GM06990 (cell line): ENCODE results near the gene RBM24.

Experiments used
- DNase-seq: peaks from one replicate; pipeline ENCODE4 v3.0.0-alpha.2; 2011; ENCODE audit not compliant: insufficient read length; ENCODE audit errors: extremely low read depth
- H3K27me3 ChIP-seq: replicated peaks from 2 replicates; pipeline ENCODE4 v1.6.0; 2011; ENCODE audit warnings: low read length; ENCODE audit not compliant: control insufficient read depth, insufficient read depth
- H3K36me3 ChIP-seq: 2 replicates; pipeline ENCODE4 v1.5.1; 2011; ENCODE audit warnings: low read length; ENCODE audit not compliant: control insufficient read depth, insufficient read depth
- H3K4me3 ChIP-seq: replicated peaks from 2 replicates; pipeline ENCODE4 v1.5.1; 2011; ENCODE audit warnings: low read depth, mild to moderate bottlenecking, control low read depth, low read length
- TF ChIP-seq, protein P1 (sequence below): IDR thresholded peaks from 2 replicates; pipeline ENCODE4 v1.5.1; 2011; ENCODE audit warnings: low read length, control low read depth, mild to moderate bottlenecking, inconsistent platforms; ENCODE audit not compliant: insufficient read depth, poor library complexity, severe bottlenecking

The RBM24 gene

DNA sequence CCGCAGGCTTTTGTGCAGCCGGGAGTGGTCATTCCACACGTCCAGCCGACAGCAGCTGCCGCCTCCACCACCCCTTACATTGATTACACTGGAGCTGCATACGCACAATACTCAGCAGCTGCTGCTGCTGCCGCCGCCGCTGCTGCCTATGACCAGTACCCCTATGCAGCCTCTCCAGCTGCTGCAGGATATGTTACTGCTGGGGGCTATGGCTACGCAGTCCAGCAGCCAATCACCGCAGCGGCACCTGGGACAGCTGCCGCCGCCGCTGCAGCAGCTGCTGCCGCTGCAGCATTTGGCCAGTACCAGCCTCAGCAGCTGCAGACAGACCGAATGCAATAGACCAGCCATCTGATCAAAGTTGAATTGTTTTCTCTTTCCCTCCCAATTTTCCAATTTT lies 10.6 kb downstream of the RBM24 start:
- no peak overlapping the region for H3K4me3 ChIP-seq
- TF ChIP-seq, protein P1, sequence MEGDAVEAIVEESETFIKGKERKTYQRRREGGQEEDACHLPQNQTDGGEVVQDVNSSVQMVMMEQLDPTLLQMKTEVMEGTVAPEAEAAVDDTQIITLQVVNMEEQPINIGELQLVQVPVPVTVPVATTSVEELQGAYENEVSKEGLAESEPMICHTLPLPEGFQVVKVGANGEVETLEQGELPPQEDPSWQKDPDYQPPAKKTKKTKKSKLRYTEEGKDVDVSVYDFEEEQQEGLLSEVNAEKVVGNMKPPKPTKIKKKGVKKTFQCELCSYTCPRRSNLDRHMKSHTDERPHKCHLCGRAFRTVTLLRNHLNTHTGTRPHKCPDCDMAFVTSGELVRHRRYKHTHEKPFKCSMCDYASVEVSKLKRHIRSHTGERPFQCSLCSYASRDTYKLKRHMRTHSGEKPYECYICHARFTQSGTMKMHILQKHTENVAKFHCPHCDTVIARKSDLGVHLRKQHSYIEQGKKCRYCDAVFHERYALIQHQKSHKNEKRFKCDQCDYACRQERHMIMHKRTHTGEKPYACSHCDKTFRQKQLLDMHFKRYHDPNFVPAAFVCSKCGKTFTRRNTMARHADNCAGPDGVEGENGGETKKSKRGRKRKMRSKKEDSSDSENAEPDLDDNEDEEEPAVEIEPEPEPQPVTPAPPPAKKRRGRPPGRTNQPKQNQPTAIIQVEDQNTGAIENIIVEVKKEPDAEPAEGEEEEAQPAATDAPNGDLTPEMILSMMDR = no peak
- no peak for DNase-seq

DNA sequence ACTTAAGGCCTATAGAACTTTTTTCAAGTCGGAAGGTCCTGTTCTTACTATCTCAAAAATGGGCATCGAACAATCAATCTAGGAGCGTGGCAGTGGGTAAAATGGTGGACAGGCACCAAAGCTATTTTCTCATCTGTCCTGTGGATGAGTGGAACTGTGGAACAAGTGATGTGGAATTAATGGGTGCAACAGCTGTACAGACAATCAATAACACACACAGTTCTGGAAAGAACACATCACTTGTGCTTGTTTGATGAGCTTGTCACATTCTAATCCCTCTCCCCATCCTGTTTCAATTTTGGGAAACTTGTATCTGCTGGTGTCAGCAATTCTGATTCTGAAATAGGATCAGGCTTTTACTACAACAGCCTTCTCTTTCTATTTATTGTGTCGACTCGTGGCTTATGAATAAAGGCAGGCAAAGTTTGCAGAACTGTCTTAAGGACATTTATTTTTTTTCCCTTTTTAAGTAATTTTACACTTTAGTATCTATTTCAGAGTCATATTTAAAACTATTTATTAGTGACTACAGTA lies 11.5 kb downstream of the RBM24 start:
- Histone ChIP-seq H3K27me3 (no peaks in the 10 kb centered on the region), H3K36me3 (no peaks in the 10 kb centered on the region), H3K4me3 (no peak overlapping the region)
- no peak for DNase-seq
- TF ChIP-seq, protein P1 = no peak

More for the DNA sequence above, 10.6 kb downstream of the RBM24 start:
- no peaks in the 10 kb centered on the region for H3K27me3 ChIP-seq
- H3K36me3 ChIP-seq = no peaks in the 10 kb centered on the region

DNA sequence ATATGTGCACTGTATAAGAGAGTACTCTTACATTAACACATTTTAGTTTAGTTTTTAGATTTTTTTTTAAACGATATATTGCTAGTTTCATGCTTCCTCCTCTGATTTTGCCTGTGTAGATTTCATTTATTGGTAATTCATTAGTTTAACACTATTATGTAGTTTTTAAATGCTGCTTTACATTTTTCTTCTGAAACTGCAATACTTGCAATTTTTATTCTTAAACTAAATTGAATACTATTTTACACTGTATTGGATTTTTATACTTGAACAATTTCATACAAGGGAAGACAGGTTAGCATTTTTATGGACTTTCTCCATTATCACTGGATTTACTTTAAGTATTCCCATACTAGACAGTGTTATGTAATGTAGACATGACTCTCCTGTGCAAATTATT lies 12.2 kb downstream of the RBM24 start:
- TF ChIP-seq, protein P1 = no peak
- H3K4me3 ChIP-seq = no peak overlapping the region
- no peaks in the 10 kb centered on the region for H3K36me3 ChIP-seq
- H3K27me3 ChIP-seq = no peaks in the 10 kb centered on the region
- no peak for DNase-seq

DNA sequence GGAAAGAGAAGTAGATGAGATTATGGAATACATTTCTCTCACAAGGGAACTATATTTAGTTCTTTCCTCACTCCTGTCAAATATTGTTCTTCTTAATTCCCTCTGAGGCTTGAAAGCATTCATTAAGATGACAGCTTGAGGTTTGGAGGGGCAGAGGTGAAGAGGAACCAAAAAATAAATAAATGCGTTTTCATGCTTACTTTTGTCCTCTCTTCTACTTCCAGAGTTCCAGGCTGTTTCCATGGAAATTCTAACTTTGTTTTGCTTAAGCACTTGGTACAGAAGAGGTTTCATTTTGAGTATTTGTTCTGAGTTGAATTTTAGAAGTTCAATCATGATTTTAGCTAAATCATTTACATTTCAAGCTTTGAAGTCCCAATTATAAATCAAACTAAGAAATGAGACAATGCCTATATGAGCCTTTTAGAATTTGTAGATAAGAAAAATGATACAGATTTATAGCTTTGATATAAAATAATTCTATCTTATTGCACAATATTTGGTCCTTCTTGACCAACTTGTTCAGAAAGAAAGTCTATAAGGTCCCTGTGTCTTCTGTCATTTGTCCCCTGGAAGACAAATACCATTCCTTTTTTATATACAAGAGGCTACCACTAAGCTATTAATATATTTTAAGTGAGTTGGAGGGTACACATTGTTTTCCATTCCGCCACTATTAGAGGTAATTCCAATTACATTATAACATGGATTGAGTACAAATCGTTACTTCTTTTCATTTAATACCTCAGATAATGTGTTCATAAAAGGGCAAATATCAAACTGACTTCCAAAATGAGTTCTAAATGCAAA lies 16.3 kb downstream of the RBM24 start:
- Histone ChIP-seq H3K4me3 (no peak overlapping the region), H3K27me3 (no peaks in the 10 kb centered on the region), H3K36me3 (no peaks in the 10 kb centered on the region)
- TF ChIP-seq, protein P1 = no peak
- no peak for DNase-seq

DNA sequence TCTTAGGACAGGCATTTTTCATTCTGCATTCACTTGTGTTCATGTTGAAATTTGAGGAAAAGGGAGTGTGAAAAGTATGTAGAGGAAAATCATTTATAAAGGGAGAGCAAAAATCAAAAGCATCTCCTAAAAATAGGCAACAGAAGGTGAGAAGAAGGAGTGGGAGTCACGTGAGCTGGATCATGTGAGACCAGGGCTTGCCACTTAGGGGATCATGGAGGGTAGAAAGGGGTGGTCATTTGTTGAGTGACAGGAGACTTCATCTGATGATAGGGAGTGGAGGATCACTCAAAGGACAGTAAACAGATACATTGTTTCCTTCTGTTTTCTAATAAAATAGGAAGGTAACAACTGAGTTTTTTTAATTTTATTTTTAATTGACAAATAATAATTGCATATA lies 17.1 kb downstream of the RBM24 start:
- no peak overlapping the region for H3K4me3 ChIP-seq
- H3K27me3 ChIP-seq = no peaks in the 10 kb centered on the region
- no peak for DNase-seq
- no peaks in the 10 kb centered on the region for H3K36me3 ChIP-seq
- TF ChIP-seq, protein P1 = no peak
